Spleen (tissue), 11 donors: ENCODE measurements around the gene PVR. TPM values are rescaled to one million over a fixed set of nuclear protein-coding genes. Genes with fewer than 3 reads are reported as not detected.
"Not testable (repeated sequence)": the region's sequence is repeated elsewhere in the genome, so short reads cannot be mapped to it uniquely, and the experiment has no call there.

Source experiments
- DNase-seq: peaks from one replicate; pipeline ENCODE4 v3.0.0-alpha.2; 2020
- H3K27ac ChIP-seq, 8 donors: fragments of 200-600 bp; sonication (generic) in 7 of 8; 1 replicate in 4 of 8; 2 replicates in 4 of 8; pipeline versions ENCODE4 v1.5.0 to v1.8.0; 2016 to 2021; ENCODE audit warnings: inconsistent platforms in 4 of 8, mild to moderate bottlenecking in 4 of 8, moderate library complexity in 1 of 8
- H3K27me3 ChIP-seq, 7 donors: fragments of 200-600 bp; sonication (generic) in 6 of 7; replicated peaks in 1 of 7; 1 replicate in 4 of 7; 2 replicates in 3 of 7; pipeline versions ENCODE4 v1.5.0 to v1.8.0; 2016 to 2021; ENCODE audit warnings: inconsistent platforms in 3 of 7, mild to moderate bottlenecking in 1 of 7
- H3K36me3 ChIP-seq, 6 donors: fragments of 200-600 bp; sonication (generic) in 5 of 6; 1 replicate in 4 of 6; 2 replicates in 2 of 6; pipeline versions ENCODE4 v1.5.0 to v1.8.0; 2016 to 2021; ENCODE audit warnings: inconsistent platforms in 2 of 6
- H3K4me1 ChIP-seq, 6 donors: fragments of 200-600 bp; sonication (generic) in 5 of 6; 1 replicate in 3 of 6; 2 replicates in 3 of 6; pipeline versions ENCODE4 v1.5.0 to v1.8.0; 2016 to 2021; ENCODE audit warnings: inconsistent platforms in 3 of 6
- H3K4me3 ChIP-seq, 8 donors: fragments of 200-600 bp; sonication (generic) in 7 of 8; 1 replicate in 4 of 8; 2 replicates in 4 of 8; pipeline versions ENCODE4 v1.5.0 to v1.8.0; 2016 to 2021; ENCODE audit warnings: inconsistent platforms in 4 of 8, mild to moderate bottlenecking in 4 of 8, moderate library complexity in 2 of 8
- H3K9me3 ChIP-seq, 8 donors: fragments of 200-600 bp; sonication (generic) in 7 of 8; 1 replicate in 4 of 8; 2 replicates in 4 of 8; pipeline versions ENCODE4 v1.5.0 to v1.8.0; 2016 to 2021; ENCODE audit warnings: inconsistent platforms in 4 of 8
- CTCF ChIP-seq, 11 experiments: fragments of 200-600 bp in 7 of 11; fragments of 450-650 bp in 4 of 11; sonication (generic) in 4 of 11; IDR thresholded peaks in 8 of 11; conservative IDR thresholded peaks in 3 of 11; 1 replicate in 7 of 11; 2 replicates in 4 of 11; pipeline versions ENCODE4 v1.4.0 to v1.8.0; 2016 to 2021; ENCODE audit warnings: antibody characterized with exemption in 11 of 11, inconsistent platforms in 4 of 11, mild to moderate bottlenecking in 1 of 11
- POLR2A ChIP-seq, 3 donors: fragments of 450-650 bp; IDR thresholded peaks; one replicate each; pipeline ENCODE4 v1.5.1; 2017; ENCODE audit warnings: antibody characterized with exemption in 3 of 3, mild to moderate bottlenecking in 1 of 3
- POLR2AphosphoS5 ChIP-seq, 3 donors: sonication (generic); formaldehyde crosslinking; IDR thresholded peaks; one replicate each; pipeline ENCODE4 v1.5.1; 2017; ENCODE audit warnings: antibody characterized with exemption in 3 of 3
- WGBS, 5 donors: extraction: QIAGEN DNeasy Blood & Tissue Kit in 3 of 5; methylation state at CpG; one replicate each; pipeline versions ENCODE4 v1.1.5 to v1.1.7; 2013 to 2018; 5-methylcytosine and 5-hydroxymethylcytosine counted together
- intact Hi-C: fragments of 100-400 bp; cut with DNase I; formaldehyde crosslinking; loops from one replicate; pipeline ENCODE4 v1.15.0; 2023; ENCODE audit warnings: low total_unique reads
- polyA plus RNA-seq, 3 donors: library from polyadenylated mRNA; stranded (reverse); fragments of 200-250 nt; gene quantifications; one replicate each; pipeline ENCODE4 v1.2.1, GENCODE V29; 2013
- total RNA-seq, 7 donors: library from RNA; depleted of rRNA in 3 of 7; stranded (reverse); fragments of >200 nt in 3 of 7; fragmentation: NEBNext Ultra II Directional in 4 of 7; extraction: Animal tissue kit (Norgen Biotek cat#: 25700) in 4 of 7; gene quantifications; one replicate each; pipeline versions ENCODE4 v1.1.0 to v1.2.1, GENCODE V29; 2016 to 2021
- donor health status: healthy with polysubstance abuse.
- donor health status: DM: no; HTN: no; CAD: no; lungs with moderate emphysema.
- donor health status: DM: no; HTN: no; CAD: no.
- donor health status: Bipolar disorder and iron deficiency.
- donor health status: healthy.
- donor health status: DM: no; HTN: no; CAD: no.
- donor health status: DM: yes; HTN: yes; CAD: no.

PVR gene
- total and polyA plus RNA-seq, 10 donors: 2.0 to 18.4 (median 12.8) TPM

DNA sequence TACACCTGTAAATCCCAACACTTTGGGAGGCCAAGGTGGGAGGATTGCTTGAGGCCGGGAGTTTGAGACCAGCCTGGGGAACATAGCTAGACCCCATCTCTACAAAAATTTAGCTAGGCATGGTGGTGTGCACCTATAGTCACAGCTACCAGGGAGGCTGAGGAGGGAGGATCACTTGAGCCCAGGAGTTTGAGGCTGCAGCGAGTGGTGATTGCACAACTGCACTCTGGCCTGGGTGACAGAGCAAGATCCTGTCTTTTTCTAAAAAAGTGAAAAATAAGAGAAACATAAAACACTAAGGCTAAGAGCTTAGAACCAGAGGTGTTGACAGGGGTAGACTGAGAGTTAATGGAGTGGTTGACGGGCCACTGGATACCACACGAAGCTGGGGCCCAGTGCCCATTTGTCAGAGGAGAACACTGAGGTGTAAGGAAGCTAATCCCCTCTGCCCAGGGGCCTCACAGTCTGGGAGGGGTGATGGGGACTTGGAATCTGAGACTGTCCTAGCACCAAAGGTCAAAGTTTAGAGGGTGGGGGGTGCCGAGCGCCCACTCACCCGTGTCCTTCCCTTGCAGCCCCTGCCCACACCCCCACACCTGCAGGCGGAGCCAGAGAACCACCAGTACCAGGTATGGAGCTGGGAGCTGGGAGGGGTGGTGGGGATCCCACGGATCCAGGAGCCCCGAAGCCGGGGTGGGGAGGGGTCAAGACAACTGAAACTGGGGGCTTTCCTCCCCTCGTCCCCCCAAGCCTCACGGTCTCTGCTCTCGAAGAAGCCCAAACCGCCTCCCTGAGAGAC is 38.5 kb downstream of the PVR start:
- no peak overlapping the region for H3K27ac ChIP-seq
- 78 to 85% (median 83%) methylated on average over 14 to 15 of the region's 15 CpGs for WGBS, 5 donors
- no peaks in the 10 kb centered on the region for H3K9me3 ChIP-seq
- intact Hi-C loops: no loop called here
- H3K4me3 ChIP-seq: no peak overlapping the region
- TF ChIP-seq POLR2AphosphoS5 (IDR thresholded peaks at IDR 0.05) (no peak), POLR2A (IDR thresholded peaks at IDR 0.05) (no peak), CTCF (IDR thresholded peaks at IDR 0.05 in 8 of 11, conservative IDR thresholded peaks at IDR 0.05 in 3 of 11) (no peak)
- H3K27me3 ChIP-seq: no peaks in the 10 kb centered on the region
- no peaks in the 10 kb centered on the region for H3K36me3 ChIP-seq
- H3K4me1 ChIP-seq: peaks cover 3 to 52% (median 34%) of the 10 kb centered on the region in 6 donors
- no peak for DNase-seq

DNA sequence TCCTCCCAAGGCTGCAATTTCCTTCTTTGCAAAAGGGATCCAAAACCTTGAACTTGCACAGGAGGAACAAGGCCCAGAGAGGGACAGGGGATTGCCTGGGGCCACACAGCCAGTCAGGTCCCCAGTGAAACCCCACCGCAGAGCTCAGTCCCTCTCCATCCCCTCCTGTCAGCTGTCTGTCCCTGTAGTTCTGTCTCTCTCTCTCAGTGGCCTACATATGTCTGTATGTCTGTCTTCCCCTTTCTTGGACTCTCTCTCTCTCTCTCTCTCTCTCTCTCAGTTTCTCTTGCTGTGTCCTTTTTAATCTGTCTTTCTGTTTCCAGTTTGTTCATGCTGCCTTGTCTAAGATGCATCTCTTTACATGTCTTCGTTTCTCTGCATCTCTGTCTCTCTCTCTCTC is 39.1 kb downstream of the PVR start:
- H3K27me3 ChIP-seq: no peaks in the 10 kb centered on the region
- H3K27ac ChIP-seq: peak overlapping the region in 1 of 8 donors; percentile 83
- DNase-seq: no peak
- 71 to 98% (median 83%) methylated on average over 2 of the region's 2 CpGs for WGBS, 5 donors
- H3K4me1 ChIP-seq: peaks cover 3 to 58% (median 36%) of the 10 kb centered on the region in 6 donors
- no peaks in the 10 kb centered on the region for H3K36me3 ChIP-seq
- TF ChIP-seq POLR2AphosphoS5 (IDR thresholded peaks at IDR 0.05) (no peak), POLR2A (IDR thresholded peaks at IDR 0.05) (no peak), CTCF (IDR thresholded peaks at IDR 0.05 in 8 of 11, conservative IDR thresholded peaks at IDR 0.05 in 3 of 11) (no peak)
- intact Hi-C loops: no loop called here
- no peak overlapping the region for H3K4me3 ChIP-seq
- no peaks in the 10 kb centered on the region for H3K9me3 ChIP-seq

GRCh38 chr19:44683434-44684210 is 39.9 kb downstream of the PVR start:
- intact Hi-C loops: no loop called here
- Histone ChIP-seq H3K36me3 (no peaks in the 10 kb centered on the region), H3K4me1 (peaks cover 3 to 66% (median 39%) of the 10 kb centered on the region in 6 donors), H3K9me3 (no peaks in the 10 kb centered on the region), H3K27me3 (peaks cover 0 to 7% (median 0%) of the 10 kb centered on the region in 7 donors), H3K27ac (peak overlapping the region in 3 of 8 donors; percentile 21 to 83 (median 26)), H3K4me3 (no peak overlapping the region)
- WGBS, 5 donors: 72 to 79% (median 79%) methylated on average over 5 to 9 of the region's 9 CpGs
- DNase-seq: no peak
- TF ChIP-seq CTCF (IDR thresholded peaks at IDR 0.05 in 8 of 11, conservative IDR thresholded peaks at IDR 0.05 in 3 of 11): no peak

DNA sequence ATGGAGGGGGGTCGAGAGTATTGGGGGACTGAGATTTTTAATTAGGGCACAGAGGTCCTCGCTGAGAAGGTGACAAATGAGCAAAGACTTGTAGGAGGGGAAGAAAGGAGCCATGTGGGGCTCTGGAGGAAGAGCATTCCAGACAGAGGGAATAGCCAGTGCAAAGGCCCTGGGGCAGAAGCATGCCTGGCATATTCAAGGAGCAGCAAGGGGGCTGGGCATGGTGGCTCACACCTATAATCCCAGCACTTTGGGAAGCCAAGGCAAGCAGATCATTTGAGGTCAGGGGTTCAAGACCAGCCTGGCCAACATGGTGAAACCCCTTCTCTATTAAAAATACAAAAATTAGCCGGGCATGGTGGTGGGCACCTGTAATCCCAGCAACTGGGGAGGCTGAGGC is 40.7 kb downstream of the PVR start:
- H3K4me3 ChIP-seq, H3K36me3 ChIP-seq, H3K27me3 ChIP-seq, DNase-seq, H3K9me3 ChIP-seq, intact Hi-C loops: not testable (repeated sequence)
- H3K4me1 ChIP-seq: peaks cover 3 to 74% (median 46%) of the 10 kb centered on the region in 6 donors
- peak overlapping the region in 7 of 8 donors; percentile 41 to 83 (median 64) for H3K27ac ChIP-seq
- 78 to 90% (median 87%) methylated on average over 3 of the region's 3 CpGs for WGBS, 5 donors
